B cell (primary cell): ENCODE results near the gene RAPH1. TPM values are rescaled to one million over a fixed set of nuclear protein-coding genes. Genes with fewer than 3 reads are reported as not detected.

ENCODE experiments used
- ATAC-seq: fragments of 200-7000 bp; cut with Tn5 transposase; one replicate; pipeline ENCODE4 v1.10.0; 2021; ENCODE audit warnings: low read depth, mild to moderate bottlenecking, moderate number of reproducible peaks, moderate library complexity
- CTCF ChIA-PET: fragments of 350-600 bp; sonication (Branson Sonifier 250); formaldehyde crosslinking; loops from one replicate; lab custom pipeline; 2021; ENCODE audit warnings: antibody characterized with exemption, inconsistent platforms; lab: Charles Lee
- POLR2A ChIA-PET: fragments of 350-600 bp; sonication (Branson Sonifier 250); formaldehyde crosslinking; loops from one replicate; lab custom pipeline; 2021; ENCODE audit warnings: antibody characterized with exemption; lab: Charles Lee
- DNase-seq: peaks from one replicate; pipeline ENCODE4 v3.0.0; 2013
- H2AFZ ChIP-seq: 2 replicates; pipeline ENCODE4 v1.6.1; 2012; ENCODE audit warnings: mild to moderate bottlenecking, low read depth, low read length; ENCODE audit not compliant: insufficient read depth, poor library complexity, severe bottlenecking
- H3K27ac ChIP-seq, 2 donors: 1 replicate in 1 of 2; 2 replicates in 1 of 2; pipeline ENCODE4 v1.5.1; 2012 to 2013; ENCODE audit warnings: low read length in 2 of 2, mild to moderate bottlenecking in 2 of 2, moderate library complexity in 1 of 2
- H3K27me3 ChIP-seq, 4 experiments: fragments of 200-600 bp in 1 of 4; sonication (generic) in 1 of 4; replicated peaks in 1 of 4; 1 replicate in 2 of 4; 2 replicates in 2 of 4; pipeline versions ENCODE4 v1.6.1 to v1.7.0; 2013 to 2016; ENCODE audit warnings: low read length in 3 of 4, mild to moderate bottlenecking in 2 of 4, mixed read lengths in 1 of 4, moderate library complexity in 1 of 4; ENCODE audit not compliant: insufficient read depth in 4 of 4, control insufficient read depth in 3 of 4; ENCODE audit errors: control extremely low read depth in 1 of 4
- H3K36me3 ChIP-seq, 2 experiments: replicated peaks in 1 of 2; 1 replicate in 1 of 2; 2 replicates in 1 of 2; pipeline versions ENCODE4 v1.6.1 to v1.7.1; 2013; ENCODE audit warnings: low read length in 1 of 2; ENCODE audit not compliant: insufficient read depth in 2 of 2, control insufficient read depth in 1 of 2; ENCODE audit errors: control extremely low read depth in 1 of 2, extremely low read depth in 1 of 2
- H3K4me1 ChIP-seq, 2 donors: fragments of 200-600 bp in 1 of 2; sonication (generic) in 1 of 2; 1 replicate in 1 of 2; 2 replicates in 1 of 2; pipeline versions ENCODE4 v1.5.1 to v1.6.1; 2013 to 2017; ENCODE audit warnings: low read length in 2 of 2; ENCODE audit not compliant: control insufficient read depth in 2 of 2, insufficient read depth in 2 of 2
- H3K4me2 ChIP-seq: replicated peaks from 2 replicates; pipeline ENCODE3; 2012; ENCODE audit warnings: mild to moderate bottlenecking, low read depth, low read length; ENCODE audit not compliant: poor library complexity, severe bottlenecking
- H3K4me3 ChIP-seq, 5 experiments: fragments of 200-600 bp in 1 of 5; sonication (generic) in 1 of 5; 1 replicate in 3 of 5; 2 replicates in 2 of 5; pipeline versions ENCODE4 v1.5.1 to v1.7.0; 2011 to 2016; ENCODE audit warnings: low read length in 4 of 5, mild to moderate bottlenecking in 4 of 5, low read depth in 2 of 5, control low read depth in 1 of 5, moderate library complexity in 1 of 5; ENCODE audit not compliant: insufficient read depth in 1 of 5; ENCODE audit errors: control extremely low read depth in 1 of 5, extremely low read depth in 1 of 5
- H3K79me2 ChIP-seq: fragments of 200-600 bp; sonication (generic); one replicate; pipeline ENCODE4 v1.6.0; 2016; ENCODE audit warnings: low read length; ENCODE audit not compliant: control insufficient read depth, insufficient read depth
- H3K9ac ChIP-seq: fragments of 200-600 bp; sonication (generic); 2 replicates; pipeline ENCODE4 v1.6.1; 2017; ENCODE audit warnings: mild to moderate bottlenecking, low read length, moderate library complexity
- H3K9me3 ChIP-seq, 3 donors: one replicate each; pipeline versions ENCODE4 v1.6.1 to v1.7.1; 2013; ENCODE audit warnings: low read length in 2 of 3; ENCODE audit not compliant: control insufficient read depth in 2 of 3, insufficient read depth in 1 of 3; ENCODE audit errors: control extremely low read depth in 1 of 3
- H4K20me1 ChIP-seq: 2 replicates; pipeline ENCODE4 v1.6.0; 2012; ENCODE audit warnings: mild to moderate bottlenecking, low read length; ENCODE audit not compliant: insufficient read depth, control insufficient read depth, poor library complexity, severe bottlenecking
- H3K27ac Mint-ChIP-seq: one replicate; pipeline ENCODE4 v1.8.0; 2021; ENCODE audit warnings: mixed read lengths
- H3K27me3 Mint-ChIP-seq: one replicate; pipeline ENCODE4 v1.8.0; 2021; ENCODE audit warnings: mixed read lengths
- H3K4me1 Mint-ChIP-seq: one replicate; pipeline ENCODE4 v1.8.0; 2021; ENCODE audit warnings: mixed read lengths
- H3K4me3 Mint-ChIP-seq: one replicate; pipeline ENCODE4 v1.8.0; 2021; ENCODE audit warnings: mixed read lengths
- H3K9me3 Mint-ChIP-seq: one replicate; pipeline ENCODE4 v1.8.0; 2022; ENCODE audit warnings: mixed read lengths; ENCODE audit not compliant: insufficient read depth
- CTCF ChIP-seq: fragments of 200-600 bp; IDR thresholded peaks from one replicate; pipeline ENCODE4 v1.8.0; 2022; ENCODE audit warnings: antibody characterized with exemption, mild to moderate bottlenecking
- EZH2 ChIP-seq: IDR thresholded peaks from 2 replicates; pipeline ENCODE4 v1.6.1; 2012; ENCODE audit warnings: borderline replicate concordance, low read depth, mild to moderate bottlenecking, moderate library complexity, low read length; ENCODE audit not compliant: insufficient read depth, poor library complexity, severe bottlenecking
- WGBS: methylation state at CpG from one replicate; pipeline ENCODE4 v1.1.5; 2013; ENCODE audit warnings: missing lambda C conversion rate; ENCODE audit not compliant: insufficient coverage; 5-methylcytosine and 5-hydroxymethylcytosine counted together
- intact Hi-C: fragments of 100-400 bp; cut with micrococcal nuclease; formaldehyde crosslinking; loops from one replicate; pipeline ENCODE4 v1.10.0; 2022
- polyA plus RNA-seq: library from polyadenylated mRNA; depleted of rRNA; stranded (reverse); fragments of >200 nt; gene quantifications from 2 replicates; pipeline ENCODE4 v1.2.3, GENCODE V29; 2012
- total RNA-seq, 2 donors: library from RNA; stranded (reverse); fragments of 120-200 nt in 1 of 2; gene quantifications; 1 replicate in 1 of 2; 2 replicates in 1 of 2; pipeline versions ENCODE4 v1.2.3 to v1.2.4, GENCODE V29; 2013 to 2022

RAPH1 gene
- total and polyA plus RNA-seq, 2 donors (not counting 1 experiment from before 2014, with no cell fraction given) = 0.13 TPM; not detected in 1

GRCh38 chr2:203510941-203511305 lies 24.2 kb downstream of the RAPH1 start:
- H3K4me2 ChIP-seq = no peak overlapping the region
- Mint-ChIP-seq H3K27me3 (peaks cover 20% of the 10 kb centered on the region), H3K4me1 (no peaks in the 10 kb centered on the region), H3K4me3 (no peak overlapping the region), H3K27ac (no peak overlapping the region), H3K9me3 (no peaks in the 10 kb centered on the region)
- no peak overlapping the region for H3K9ac ChIP-seq
- WGBS = no CpG with 5 or more reads among the region's 1 CpG
- ChIA-PET CTCF (no interaction called here), POLR2A (no interaction called here)
- H3K27ac ChIP-seq = no peak overlapping the region
- DNase-seq (no peak), ATAC-seq (no peak)
- H4K20me1 ChIP-seq = no peaks in the 10 kb centered on the region
- intact Hi-C loops = no loop called here
- H3K4me3 ChIP-seq = no peak overlapping the region
- H3K9me3 ChIP-seq = no peaks in the 10 kb centered on the region
- H3K4me1 ChIP-seq = no peaks in the 10 kb centered on the region
- no peaks in the 10 kb centered on the region for H3K79me2 ChIP-seq
- no peaks in the 10 kb centered on the region for H3K36me3 ChIP-seq
- TF ChIP-seq EZH2 (no peak), CTCF (no peak)
- no peak overlapping the region for H2AFZ ChIP-seq
- peaks cover 0 to 3% (median 0%) of the 10 kb centered on the region in 4 experiments for H3K27me3 ChIP-seq

- no peak overlapping the region for H2AFZ ChIP-seq
- no peaks in the 10 kb centered on the region for H3K9me3 Mint-ChIP-seq
Observed at GRCh38 chr2:203510256-203510940, 24.7 kb downstream of the RAPH1 start.

More at GRCh38 chr2:203510256-203510940, 24.7 kb downstream of the RAPH1 start:
- no CpG with 5 or more reads among the region's 2 CpGs for WGBS
- DNase-seq (no peak), ATAC-seq (no peak)
- H3K79me2 ChIP-seq = no peaks in the 10 kb centered on the region
- ChIA-PET POLR2A (interaction anchor here (0.6 kb wide), 1 partner anchor 935 kb away, joined by 12 read pairs; no protein-coding TSS in a partner anchor), CTCF (no interaction called here)
- H3K9me3 ChIP-seq = no peaks in the 10 kb centered on the region
- no peaks in the 10 kb centered on the region for H3K36me3 ChIP-seq
- no peak overlapping the region for H3K4me2 ChIP-seq
- H3K9ac ChIP-seq = no peak overlapping the region
- Mint-ChIP-seq H3K27me3 (peaks cover 20% of the 10 kb centered on the region), H3K4me1 (no peaks in the 10 kb centered on the region), H3K4me3 (no peak overlapping the region), H3K27ac (no peak overlapping the region)
- no peak overlapping the region for H3K4me3 ChIP-seq
- no peaks in the 10 kb centered on the region for H3K27me3 ChIP-seq
- no peaks in the 10 kb centered on the region for H4K20me1 ChIP-seq
- no peak overlapping the region for H3K27ac ChIP-seq
- TF ChIP-seq EZH2 (no peak), CTCF (no peak)
- no peaks in the 10 kb centered on the region for H3K4me1 ChIP-seq
- intact Hi-C loops = no loop called here
